Measurements from ENCODE around the gene ABCA6.

ABCA6 gene

DNA sequence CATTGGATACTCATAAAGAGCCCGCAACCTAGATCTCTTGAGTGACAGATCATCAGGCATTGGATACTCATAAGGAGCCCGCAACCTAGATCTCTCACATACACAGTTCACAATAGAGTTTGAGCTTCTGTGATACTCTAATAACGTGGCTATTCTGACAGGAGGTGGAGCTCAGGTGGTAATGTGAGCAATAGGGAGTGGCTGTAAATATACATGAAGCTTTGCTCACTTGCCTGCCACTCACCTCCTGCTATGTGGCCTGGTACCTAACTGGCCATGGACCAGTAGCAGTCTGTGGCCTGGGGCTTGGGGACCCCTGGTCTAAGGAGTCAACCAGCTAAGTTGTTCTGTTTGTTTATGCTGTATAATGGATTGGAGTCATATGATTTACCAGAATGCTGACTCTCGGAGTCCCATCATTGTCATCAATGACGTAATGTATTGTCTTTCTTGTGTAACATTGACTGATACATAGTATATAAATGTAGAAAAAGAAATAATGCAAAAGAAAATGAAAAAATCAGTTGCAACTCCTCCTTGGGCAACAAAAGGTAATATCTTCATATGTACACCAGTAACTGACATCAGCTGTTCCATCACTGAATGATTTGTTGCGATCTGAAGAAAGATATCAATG lies 98.5 kb downstream of the ABCA6 start:
- TF ChIP-seq NFIC (IDR thresholded peaks at IDR 0.05), result no peak
- no peak for TF ChIP-seq REST (IDR thresholded peaks at IDR 0.05; ENCODE audit: low read depth)
- no peak for TF ChIP-seq RAD21 (IDR thresholded peaks at IDR 0.05; ENCODE audit: low read depth)
- TF ChIP-seq CEBPB (IDR thresholded peaks at IDR 0.05), result no peak
- no peak for TF ChIP-seq EGR1 (IDR thresholded peaks at IDR 0.05)
- TF ChIP-seq, protein P1, sequence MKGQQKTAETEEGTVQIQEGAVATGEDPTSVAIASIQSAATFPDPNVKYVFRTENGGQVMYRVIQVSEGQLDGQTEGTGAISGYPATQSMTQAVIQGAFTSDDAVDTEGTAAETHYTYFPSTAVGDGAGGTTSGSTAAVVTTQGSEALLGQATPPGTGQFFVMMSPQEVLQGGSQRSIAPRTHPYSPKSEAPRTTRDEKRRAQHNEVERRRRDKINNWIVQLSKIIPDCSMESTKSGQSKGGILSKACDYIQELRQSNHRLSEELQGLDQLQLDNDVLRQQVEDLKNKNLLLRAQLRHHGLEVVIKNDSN (IDR thresholded peaks at IDR 0.05), result no peak
- no peak for TF ChIP-seq YY1 (IDR thresholded peaks at IDR 0.05; ENCODE audit: low read depth)
- TF ChIP-seq CREB1 (IDR thresholded peaks at IDR 0.05; ENCODE audit: low read depth), result no peak
- TF ChIP-seq TEAD4 (IDR thresholded peaks at IDR 0.05), result no peak
- no peak for TF ChIP-seq FOXM1 (IDR thresholded peaks at IDR 0.05; ENCODE audit: borderline replicate concordance, low read depth)
- no peak for TF ChIP-seq TCF12 (IDR thresholded peaks at IDR 0.05; ENCODE audit: low read depth)
- TF ChIP-seq ZBTB7A (IDR thresholded peaks at IDR 0.05; ENCODE audit: low read depth), result no peak
- TF ChIP-seq TAF1 (IDR thresholded peaks at IDR 0.05; ENCODE audit: low read depth), result no peak

DNA sequence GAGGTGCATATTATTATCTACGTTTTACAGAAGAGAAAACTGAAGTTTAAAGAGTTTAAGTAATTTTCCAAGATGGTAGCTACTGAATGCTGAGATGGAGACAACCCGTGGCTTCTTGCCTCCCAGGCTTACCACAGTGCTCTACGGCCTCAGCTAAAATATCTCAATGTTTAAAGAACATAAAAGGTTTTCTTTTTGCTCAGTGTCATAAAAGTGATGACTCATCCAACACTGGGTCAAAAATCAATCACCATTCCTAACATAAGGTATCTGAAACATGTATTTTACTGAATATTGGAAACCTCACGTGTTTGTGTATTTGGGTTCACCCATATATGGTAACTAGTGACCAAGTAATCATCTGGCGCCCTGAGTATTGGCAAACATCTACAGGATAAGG lies 99.4 kb downstream of the ABCA6 start:
- TF ChIP-seq EP300 (IDR thresholded peaks at IDR 0.05; ENCODE audit: borderline replicate concordance) (no peak), RAD21 (IDR thresholded peaks at IDR 0.05; ENCODE audit: low read depth) (no peak), CREB1 (IDR thresholded peaks at IDR 0.05; ENCODE audit: low read depth) (no peak), NFIC (IDR thresholded peaks at IDR 0.05) (no peak), FOXM1 (IDR thresholded peaks at IDR 0.05; ENCODE audit: borderline replicate concordance, low read depth) (no peak), TEAD4 (IDR thresholded peaks at IDR 0.05) (no peak), TAF1 (IDR thresholded peaks at IDR 0.05; ENCODE audit: low read depth) (no peak), ZBTB7A (IDR thresholded peaks at IDR 0.05; ENCODE audit: low read depth) (no peak), TCF12 (IDR thresholded peaks at IDR 0.05; ENCODE audit: low read depth) (no peak), EGR1 (IDR thresholded peaks at IDR 0.05) (no peak), REST (IDR thresholded peaks at IDR 0.05; ENCODE audit: low read depth) (no peak), YY1 (IDR thresholded peaks at IDR 0.05; ENCODE audit: low read depth) (no peak), CEBPB (IDR thresholded peaks at IDR 0.05) (no peak)
- TF ChIP-seq, protein P2, sequence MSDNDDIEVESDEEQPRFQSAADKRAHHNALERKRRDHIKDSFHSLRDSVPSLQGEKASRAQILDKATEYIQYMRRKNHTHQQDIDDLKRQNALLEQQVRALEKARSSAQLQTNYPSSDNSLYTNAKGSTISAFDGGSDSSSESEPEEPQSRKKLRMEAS (IDR thresholded peaks at IDR 0.05), result no peak
- TF ChIP-seq, protein P1 (IDR thresholded peaks at IDR 0.05), result no peak

DNA sequence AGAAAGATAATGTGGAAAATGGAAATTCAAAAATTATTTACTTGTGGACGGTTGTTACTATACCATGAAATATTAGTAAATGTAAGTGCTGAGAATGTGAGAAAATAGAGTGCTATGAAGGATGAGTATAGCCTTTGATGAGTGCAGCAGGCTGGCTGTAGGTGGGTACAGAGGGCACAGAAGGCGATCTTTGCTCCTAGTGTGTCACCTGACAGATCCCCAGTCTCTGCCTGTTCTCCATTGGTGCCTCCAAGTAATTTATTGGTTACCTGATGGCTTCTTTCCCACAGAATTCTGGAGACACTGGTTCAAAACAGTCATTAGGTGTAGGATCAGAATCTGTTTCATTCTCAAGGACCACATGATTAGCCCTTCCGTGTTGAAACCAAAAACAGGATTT lies 109.9 kb downstream of the ABCA6 start:
- no peak for TF ChIP-seq CEBPB (IDR thresholded peaks at IDR 0.05)
- TF ChIP-seq, protein P1 (IDR thresholded peaks at IDR 0.05), result no peak
- no peak for TF ChIP-seq FOXM1 (IDR thresholded peaks at IDR 0.05; ENCODE audit: borderline replicate concordance, low read depth)
- no peak for TF ChIP-seq TEAD4 (IDR thresholded peaks at IDR 0.05)
- TF ChIP-seq, protein P2 (IDR thresholded peaks at IDR 0.05), result no peak
- TF ChIP-seq ZBTB7A (IDR thresholded peaks at IDR 0.05; ENCODE audit: low read depth), result no peak
- no peak for TF ChIP-seq NFIC (IDR thresholded peaks at IDR 0.05)
- TF ChIP-seq RAD21 (IDR thresholded peaks at IDR 0.05; ENCODE audit: low read depth), result no peak

GRCh38 chr17:69030169-69030568 lies 111.5 kb downstream of the ABCA6 start:
- TF ChIP-seq TCF12 (IDR thresholded peaks at IDR 0.05; ENCODE audit: low read depth) (no peak), FOXM1 (IDR thresholded peaks at IDR 0.05; ENCODE audit: borderline replicate concordance, low read depth) (no peak), TEAD4 (IDR thresholded peaks at IDR 0.05) (no peak), YY1 (IDR thresholded peaks at IDR 0.05; ENCODE audit: low read depth) (no peak), TAF1 (IDR thresholded peaks at IDR 0.05; ENCODE audit: low read depth) (no peak), RAD21 (IDR thresholded peaks at IDR 0.05; ENCODE audit: low read depth) (no peak), REST (IDR thresholded peaks at IDR 0.05; ENCODE audit: low read depth) (no peak), NFIC (IDR thresholded peaks at IDR 0.05) (no peak), EGR1 (IDR thresholded peaks at IDR 0.05) (no peak), EP300 (IDR thresholded peaks at IDR 0.05; ENCODE audit: borderline replicate concordance) (no peak), CEBPB (IDR thresholded peaks at IDR 0.05) (no peak), CREB1 (IDR thresholded peaks at IDR 0.05; ENCODE audit: low read depth) (no peak), ZBTB7A (IDR thresholded peaks at IDR 0.05; ENCODE audit: low read depth) (no peak)
- TF ChIP-seq, protein P2 (IDR thresholded peaks at IDR 0.05), result no peak
- TF ChIP-seq, protein P1 (IDR thresholded peaks at IDR 0.05), result no peak
